WTC11 (cell line): ENCODE data around the gene IFIT5. TPM values are rescaled to one million over a fixed set of nuclear protein-coding genes. Genes with fewer than 3 reads are reported as not detected.

Experiments
- ATAC-seq: fragments of 200-7000 bp; cut with Tn5 transposase; 2 replicates; pipeline ENCODE4 v1.10.0; 2021; ENCODE audit warnings: mild to moderate bottlenecking, moderate library complexity
- CTCF ChIA-PET: fragments of 300-600 bp; sonication (Branson Sonifier 250); formaldehyde crosslinking; loops from one replicate; lab custom pipeline; 2021; ENCODE audit warnings: antibody characterized with exemption; lab: Charles Lee
- POLR2A ChIA-PET: fragments of 350-600 bp; sonication (Branson Sonifier 250); formaldehyde crosslinking; loops from one replicate; lab custom pipeline; 2021; ENCODE audit warnings: antibody characterized with exemption; lab: Charles Lee
- DNase-seq: peaks from one replicate; pipeline ENCODE4 v3.0.0; 2021; ENCODE audit warnings: low spot score
- H3K27ac Mint-ChIP-seq: 2 replicates; pipeline ENCODE4 v1.8.0; 2021; ENCODE audit warnings: mixed read lengths
- H3K27me3 Mint-ChIP-seq: 2 replicates; pipeline ENCODE4 v1.8.0; 2021; ENCODE audit warnings: low read depth, mild to moderate bottlenecking, moderate library complexity, mixed read lengths
- H3K36me3 Mint-ChIP-seq: 2 replicates; pipeline ENCODE4 v1.8.0; 2021; ENCODE audit warnings: mixed read lengths
- H3K4me1 Mint-ChIP-seq: 2 replicates; pipeline ENCODE4 v1.8.0; 2022; ENCODE audit warnings: mixed read lengths
- H3K4me3 Mint-ChIP-seq: 2 replicates; pipeline ENCODE4 v1.8.0; 2021; ENCODE audit warnings: mild to moderate bottlenecking, moderate library complexity, mixed read lengths
- H3K9me3 Mint-ChIP-seq: 2 replicates; pipeline ENCODE4 v1.8.0; 2021; ENCODE audit warnings: mixed read lengths
- FOXJ3 ChIP-seq: sonication (generic); formaldehyde crosslinking; IDR thresholded peaks from 2 replicates; pipeline ENCODE4 v1.9.0; 2021; ENCODE audit warnings: missing genetic modification reagents, mild to moderate bottlenecking, borderline replicate concordance
- JUN ChIP-seq: sonication (generic); formaldehyde crosslinking; IDR thresholded peaks from 2 replicates; pipeline ENCODE4 v1.8.0; 2023; ENCODE audit warnings: mild to moderate bottlenecking, missing genetic modification reagents
- SP1 ChIP-seq: sonication (generic); formaldehyde crosslinking; conservative IDR thresholded peaks from 2 replicates; pipeline ENCODE4 v1.8.1; 2022; ENCODE audit warnings: missing genetic modification reagents
- TCF7 ChIP-seq: sonication (generic); formaldehyde crosslinking; IDR thresholded peaks from 2 replicates; pipeline ENCODE4 v1.8.0; 2022; ENCODE audit warnings: mild to moderate bottlenecking, low read depth, missing genetic modification reagents, moderate library complexity
- ZNF138 ChIP-seq: sonication (generic); formaldehyde crosslinking; conservative IDR thresholded peaks from 2 replicates; pipeline ENCODE4 v1.8.1; 2022; ENCODE audit warnings: mild to moderate bottlenecking, moderate library complexity, missing genetic modification reagents
- total RNA-seq: library from RNA; stranded (reverse); gene quantifications from 3 replicates; pipeline ENCODE4 v1.2.3, GENCODE V29; 2021
- TF ChIP-seq, protein P1 (sequence below): sonication (generic); formaldehyde crosslinking; IDR thresholded peaks from 2 replicates; pipeline ENCODE4 v1.8.1; 2023; ENCODE audit warnings: mild to moderate bottlenecking, moderate library complexity, missing genetic modification reagents
- TF ChIP-seq, protein P2 (sequence below): sonication (generic); formaldehyde crosslinking; IDR thresholded peaks from 2 replicates; pipeline ENCODE4 v1.8.1; 2022; ENCODE audit warnings: mild to moderate bottlenecking, moderate library complexity, missing genetic modification reagents
- TF ChIP-seq, protein P3 (sequence below): fragments of 250-450 bp; sonication (Bioruptor Pico); IDR thresholded peaks from 2 replicates; pipeline ENCODE4 v1.8.0; 2021; ENCODE audit warnings: mild to moderate bottlenecking
- TF ChIP-seq, protein P4 (sequence below): fragments of 250-450 bp; sonication (Bioruptor Pico); IDR thresholded peaks from 2 replicates; pipeline ENCODE4 v1.9.0; 2021; ENCODE audit warnings: moderate library complexity, mild to moderate bottlenecking, inconsistent platforms, borderline replicate concordance
- TF ChIP-seq, protein P5 (sequence below): sonication (generic); formaldehyde crosslinking; conservative IDR thresholded peaks from 2 replicates; pipeline ENCODE4 v1.8.1; 2022; ENCODE audit warnings: mild to moderate bottlenecking, missing genetic modification reagents
- TF ChIP-seq, protein P6 (sequence below): sonication (generic); formaldehyde crosslinking; IDR thresholded peaks from 2 replicates; pipeline ENCODE4 v1.8.1; 2022; ENCODE audit warnings: mild to moderate bottlenecking, missing genetic modification reagents, moderate library complexity, borderline replicate concordance
- TF ChIP-seq, protein P7 (sequence below): fragments of 200-600 bp; IDR thresholded peaks from 2 replicates; pipeline ENCODE4 v1.8.0; 2022; ENCODE audit warnings: antibody characterized with exemption
- TF ChIP-seq, protein P8 (sequence below): sonication (generic); formaldehyde crosslinking; IDR thresholded peaks from 2 replicates; pipeline ENCODE4 v1.8.1; 2022; ENCODE audit warnings: missing genetic modification reagents, borderline replicate concordance
- TF ChIP-seq, protein P9 (sequence below): sonication (generic); formaldehyde crosslinking; IDR thresholded peaks from 2 replicates; pipeline ENCODE4 v1.8.1; 2023; ENCODE audit warnings: mild to moderate bottlenecking, missing genetic modification reagents, moderate library complexity

Gene IFIT5
- total RNA-seq, 1 experiment from 2014 or later: 2.0 TPM

DNA sequence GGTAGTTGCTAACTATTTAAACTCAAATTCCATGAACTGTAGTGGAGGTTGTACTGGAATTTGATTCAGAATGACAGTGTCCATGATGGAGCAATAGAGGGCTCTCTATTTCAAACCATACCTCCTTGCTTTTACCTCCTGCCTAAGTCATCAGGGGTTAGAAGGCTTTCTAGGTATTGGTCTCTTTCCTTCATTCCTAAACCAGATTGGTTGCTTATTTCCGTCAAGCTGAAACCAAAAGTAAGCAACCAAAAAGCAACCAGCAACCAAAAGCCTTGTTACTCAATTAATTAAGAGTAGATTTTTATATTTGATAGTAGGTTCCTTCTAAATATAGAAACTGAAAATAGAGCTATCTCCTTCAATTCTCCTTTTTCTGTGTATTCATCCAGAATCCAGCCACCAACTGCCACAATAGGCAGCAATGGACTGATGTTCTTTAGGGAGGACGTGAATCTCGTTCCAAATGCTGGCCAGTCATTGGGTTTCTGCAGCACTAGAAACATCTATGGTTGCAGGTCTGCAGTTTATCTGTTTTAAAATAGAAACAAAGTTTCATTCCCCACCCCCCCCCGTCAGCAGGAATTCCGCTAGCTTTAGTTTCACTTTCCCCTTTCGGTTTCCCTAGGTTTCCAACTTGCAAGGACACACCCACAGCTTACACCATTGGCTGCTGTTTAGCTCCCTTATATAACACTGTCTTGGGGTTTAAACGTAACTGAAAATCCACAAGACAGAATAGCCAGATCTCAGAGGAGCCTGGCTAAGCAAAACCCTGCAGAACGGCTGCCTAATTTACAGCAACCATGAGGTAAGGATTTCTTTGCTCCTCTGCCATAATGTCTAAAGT is 22.2 kb upstream of the IFIT5 start, which contains the start of gene IFIT1:
Gene IFIT1, plus strand, starts transcription at position 717 of the 850 bp plus-strand sequence. Its CDS starts 90 bp downstream, at position 807.
- Mint-ChIP-seq H3K4me1 (peaks cover 15% of the 10 kb centered on the region), H3K27ac (peak within 1 kb of the TSS; percentile 98), H3K4me3 (peak within 1 kb of the TSS; percentile 71), H3K9me3 (peaks cover 12% of the 10 kb centered on the region), H3K27me3 (no peaks in the 10 kb centered on the region), H3K36me3 (peaks cover 2% of the 10 kb centered on the region)
- TF ChIP-seq, protein P1, sequence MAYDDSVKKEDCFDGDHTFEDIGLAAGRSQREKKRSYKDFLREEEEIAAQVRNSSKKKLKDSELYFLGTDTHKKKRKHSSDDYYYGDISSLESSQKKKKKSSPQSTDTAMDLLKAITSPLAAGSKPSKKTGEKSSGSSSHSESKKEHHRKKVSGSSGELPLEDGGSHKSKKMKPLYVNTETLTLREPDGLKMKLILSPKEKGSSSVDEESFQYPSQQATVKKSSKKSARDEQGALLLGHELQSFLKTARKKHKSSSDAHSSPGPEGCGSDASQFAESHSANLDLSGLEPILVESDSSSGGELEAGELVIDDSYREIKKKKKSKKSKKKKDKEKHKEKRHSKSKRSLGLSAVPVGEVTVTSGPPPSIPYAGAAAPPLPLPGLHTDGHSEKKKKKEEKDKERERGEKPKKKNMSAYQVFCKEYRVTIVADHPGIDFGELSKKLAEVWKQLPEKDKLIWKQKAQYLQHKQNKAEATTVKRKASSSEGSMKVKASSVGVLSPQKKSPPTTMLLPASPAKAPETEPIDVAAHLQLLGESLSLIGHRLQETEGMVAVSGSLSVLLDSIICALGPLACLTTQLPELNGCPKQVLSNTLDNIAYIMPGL (CRISPR knock-in tag): no peak
- TF ChIP-seq JUN (no peak), TCF7 (CRISPR knock-in tag) (no peak), FOXJ3 (no peak), SP1 (CRISPR knock-in tag) (no peak), ZNF138 (CRISPR knock-in tag) (no peak)
- TF ChIP-seq, protein P2, sequence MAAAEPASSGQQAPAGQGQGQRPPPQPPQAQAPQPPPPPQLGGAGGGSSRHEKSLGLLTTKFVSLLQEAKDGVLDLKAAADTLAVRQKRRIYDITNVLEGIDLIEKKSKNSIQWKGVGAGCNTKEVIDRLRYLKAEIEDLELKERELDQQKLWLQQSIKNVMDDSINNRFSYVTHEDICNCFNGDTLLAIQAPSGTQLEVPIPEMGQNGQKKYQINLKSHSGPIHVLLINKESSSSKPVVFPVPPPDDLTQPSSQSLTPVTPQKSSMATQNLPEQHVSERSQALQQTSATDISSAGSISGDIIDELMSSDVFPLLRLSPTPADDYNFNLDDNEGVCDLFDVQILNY: no peak
- TF ChIP-seq, protein P3, sequence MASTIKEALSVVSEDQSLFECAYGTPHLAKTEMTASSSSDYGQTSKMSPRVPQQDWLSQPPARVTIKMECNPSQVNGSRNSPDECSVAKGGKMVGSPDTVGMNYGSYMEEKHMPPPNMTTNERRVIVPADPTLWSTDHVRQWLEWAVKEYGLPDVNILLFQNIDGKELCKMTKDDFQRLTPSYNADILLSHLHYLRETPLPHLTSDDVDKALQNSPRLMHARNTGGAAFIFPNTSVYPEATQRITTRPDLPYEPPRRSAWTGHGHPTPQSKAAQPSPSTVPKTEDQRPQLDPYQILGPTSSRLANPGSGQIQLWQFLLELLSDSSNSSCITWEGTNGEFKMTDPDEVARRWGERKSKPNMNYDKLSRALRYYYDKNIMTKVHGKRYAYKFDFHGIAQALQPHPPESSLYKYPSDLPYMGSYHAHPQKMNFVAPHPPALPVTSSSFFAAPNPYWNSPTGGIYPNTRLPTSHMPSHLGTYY (CRISPR knock-in tag): no peak
- TF ChIP-seq, protein P4, sequence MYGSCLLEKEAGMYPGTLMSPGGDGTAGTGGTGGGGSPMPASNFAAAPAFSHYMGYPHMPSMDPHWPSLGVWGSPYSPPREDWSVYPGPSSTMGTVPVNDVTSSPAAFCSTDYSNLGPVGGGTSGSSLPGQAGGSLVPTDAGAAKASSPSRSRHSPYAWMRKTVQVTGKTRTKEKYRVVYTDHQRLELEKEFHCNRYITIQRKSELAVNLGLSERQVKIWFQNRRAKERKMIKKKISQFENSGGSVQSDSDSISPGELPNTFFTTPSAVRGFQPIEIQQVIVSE (CRISPR knock-in tag): no peak
- TF ChIP-seq, protein P5, sequence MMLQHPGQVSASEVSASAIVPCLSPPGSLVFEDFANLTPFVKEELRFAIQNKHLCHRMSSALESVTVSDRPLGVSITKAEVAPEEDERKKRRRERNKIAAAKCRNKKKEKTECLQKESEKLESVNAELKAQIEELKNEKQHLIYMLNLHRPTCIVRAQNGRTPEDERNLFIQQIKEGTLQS (CRISPR knock-in tag): no peak
- TF ChIP-seq, protein P6, sequence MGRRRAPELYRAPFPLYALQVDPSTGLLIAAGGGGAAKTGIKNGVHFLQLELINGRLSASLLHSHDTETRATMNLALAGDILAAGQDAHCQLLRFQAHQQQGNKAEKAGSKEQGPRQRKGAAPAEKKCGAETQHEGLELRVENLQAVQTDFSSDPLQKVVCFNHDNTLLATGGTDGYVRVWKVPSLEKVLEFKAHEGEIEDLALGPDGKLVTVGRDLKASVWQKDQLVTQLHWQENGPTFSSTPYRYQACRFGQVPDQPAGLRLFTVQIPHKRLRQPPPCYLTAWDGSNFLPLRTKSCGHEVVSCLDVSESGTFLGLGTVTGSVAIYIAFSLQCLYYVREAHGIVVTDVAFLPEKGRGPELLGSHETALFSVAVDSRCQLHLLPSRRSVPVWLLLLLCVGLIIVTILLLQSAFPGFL: no peak
- TF ChIP-seq, protein P7, sequence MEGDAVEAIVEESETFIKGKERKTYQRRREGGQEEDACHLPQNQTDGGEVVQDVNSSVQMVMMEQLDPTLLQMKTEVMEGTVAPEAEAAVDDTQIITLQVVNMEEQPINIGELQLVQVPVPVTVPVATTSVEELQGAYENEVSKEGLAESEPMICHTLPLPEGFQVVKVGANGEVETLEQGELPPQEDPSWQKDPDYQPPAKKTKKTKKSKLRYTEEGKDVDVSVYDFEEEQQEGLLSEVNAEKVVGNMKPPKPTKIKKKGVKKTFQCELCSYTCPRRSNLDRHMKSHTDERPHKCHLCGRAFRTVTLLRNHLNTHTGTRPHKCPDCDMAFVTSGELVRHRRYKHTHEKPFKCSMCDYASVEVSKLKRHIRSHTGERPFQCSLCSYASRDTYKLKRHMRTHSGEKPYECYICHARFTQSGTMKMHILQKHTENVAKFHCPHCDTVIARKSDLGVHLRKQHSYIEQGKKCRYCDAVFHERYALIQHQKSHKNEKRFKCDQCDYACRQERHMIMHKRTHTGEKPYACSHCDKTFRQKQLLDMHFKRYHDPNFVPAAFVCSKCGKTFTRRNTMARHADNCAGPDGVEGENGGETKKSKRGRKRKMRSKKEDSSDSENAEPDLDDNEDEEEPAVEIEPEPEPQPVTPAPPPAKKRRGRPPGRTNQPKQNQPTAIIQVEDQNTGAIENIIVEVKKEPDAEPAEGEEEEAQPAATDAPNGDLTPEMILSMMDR: no peak
- TF ChIP-seq, protein P8, sequence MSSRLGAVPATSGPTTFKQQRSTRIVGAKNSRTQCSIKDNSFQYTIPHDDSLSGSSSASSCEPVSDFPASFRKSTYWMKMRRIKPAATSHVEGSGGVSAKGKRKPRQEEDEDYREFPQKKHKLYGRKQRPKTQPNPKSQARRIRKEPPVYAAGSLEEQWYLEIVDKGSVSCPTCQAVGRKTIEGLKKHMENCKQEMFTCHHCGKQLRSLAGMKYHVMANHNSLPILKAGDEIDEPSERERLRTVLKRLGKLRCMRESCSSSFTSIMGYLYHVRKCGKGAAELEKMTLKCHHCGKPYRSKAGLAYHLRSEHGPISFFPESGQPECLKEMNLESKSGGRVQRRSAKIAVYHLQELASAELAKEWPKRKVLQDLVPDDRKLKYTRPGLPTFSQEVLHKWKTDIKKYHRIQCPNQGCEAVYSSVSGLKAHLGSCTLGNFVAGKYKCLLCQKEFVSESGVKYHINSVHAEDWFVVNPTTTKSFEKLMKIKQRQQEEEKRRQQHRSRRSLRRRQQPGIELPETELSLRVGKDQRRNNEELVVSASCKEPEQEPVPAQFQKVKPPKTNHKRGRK: no peak
- TF ChIP-seq, protein P9, sequence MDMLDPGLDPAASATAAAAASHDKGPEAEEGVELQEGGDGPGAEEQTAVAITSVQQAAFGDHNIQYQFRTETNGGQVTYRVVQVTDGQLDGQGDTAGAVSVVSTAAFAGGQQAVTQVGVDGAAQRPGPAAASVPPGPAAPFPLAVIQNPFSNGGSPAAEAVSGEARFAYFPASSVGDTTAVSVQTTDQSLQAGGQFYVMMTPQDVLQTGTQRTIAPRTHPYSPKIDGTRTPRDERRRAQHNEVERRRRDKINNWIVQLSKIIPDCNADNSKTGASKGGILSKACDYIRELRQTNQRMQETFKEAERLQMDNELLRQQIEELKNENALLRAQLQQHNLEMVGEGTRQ (CRISPR knock-in tag): no peak
- DNase-seq (no peak), ATAC-seq (peak; percentile 88)
- ChIA-PET POLR2A (no interaction called here), CTCF (interaction anchor here (0.6 to 1.2 kb wide), 7 partner anchors 23 to 664 kb away, joined by 3 to 6 read pairs (median 3); no protein-coding TSS in a partner anchor)
